Measurements from ENCODE around the gene RNF213.

RNF213 gene

GRCh38 chr17:80213643-80213975 lies 47.0 kb upstream of the RNF213 start:
- TF ChIP-seq EZH2phosphoT487 (IDR thresholded peaks at IDR 0.05; ENCODE audit: low read depth) = no peak
- TF ChIP-seq CTCF (IDR thresholded peaks at IDR 0.05; ENCODE audit: low read depth, low read length) = no peak
- Histone ChIP-seq H3K27me3 (ENCODE audit: low read depth, low read length) (no peaks in the 10 kb centered on the region), H2AFZ (ENCODE audit: low read depth, low read length) (no peak overlapping the region), H3K79me2 (ENCODE audit: low read length) (peaks cover 4% of the 10 kb centered on the region), H3K36me3 (replicated peaks; ENCODE audit: low read depth, low read length) (peaks cover 34% of the 10 kb centered on the region), H3K4me2 (ENCODE audit: low read length) (no peak overlapping the region), H3K4me1 (ENCODE audit: low read length) (no peaks in the 10 kb centered on the region), H3K27ac (ENCODE audit: low read length) (no peak overlapping the region), H3K9ac (ENCODE audit: low read length) (no peak overlapping the region), H3K9me3 (ENCODE audit: insufficient read depth, low read length) (no peaks in the 10 kb centered on the region), H3K4me3 (ENCODE audit: low read length) (no peak overlapping the region), H4K20me1 (ENCODE audit: insufficient read depth, low read length) (peaks cover 14% of the 10 kb centered on the region)

GRCh38 chr17:80214012-80214877 lies 46.4 kb upstream of the RNF213 start:
- no peaks in the 10 kb centered on the region for H3K9me3 ChIP-seq (ENCODE audit: insufficient read depth, low read length)
- no peak overlapping the region for H2AFZ ChIP-seq (ENCODE audit: low read depth, low read length)
- H3K79me2 ChIP-seq (ENCODE audit: low read length) = peaks cover 8% of the 10 kb centered on the region
- H4K20me1 ChIP-seq (ENCODE audit: insufficient read depth, low read length) = peaks cover 18% of the 10 kb centered on the region
- H3K4me1 ChIP-seq (ENCODE audit: low read length) = peaks cover 3% of the 10 kb centered on the region; the same call in 1 of the 2 replicates
- H3K4me2 ChIP-seq (ENCODE audit: low read length) = no peak overlapping the region
- no peaks in the 10 kb centered on the region for H3K27me3 ChIP-seq (ENCODE audit: low read depth, low read length)
- no peak overlapping the region for H3K4me3 ChIP-seq (ENCODE audit: low read length)
- TF ChIP-seq CTCF (IDR thresholded peaks at IDR 0.05; ENCODE audit: low read depth, low read length) (no peak), EZH2phosphoT487 (IDR thresholded peaks at IDR 0.05; ENCODE audit: low read depth) (no peak)
- H3K27ac ChIP-seq (ENCODE audit: low read length) = no peak overlapping the region
- peaks cover 35% of the 10 kb centered on the region for H3K36me3 ChIP-seq (replicated peaks; ENCODE audit: low read depth, low read length)
- no peak overlapping the region for H3K9ac ChIP-seq (ENCODE audit: low read length)

GRCh38 chr17:80214878-80215210 lies 45.8 kb upstream of the RNF213 start:
- no peak overlapping the region for H3K4me2 ChIP-seq (ENCODE audit: low read length)
- no peak overlapping the region for H3K27ac ChIP-seq (ENCODE audit: low read length)
- H3K4me3 ChIP-seq (ENCODE audit: low read length) = no peak overlapping the region
- peaks cover 4% of the 10 kb centered on the region; the same call in 1 of the 2 replicates for H3K4me1 ChIP-seq (ENCODE audit: low read length)
- H4K20me1 ChIP-seq (ENCODE audit: insufficient read depth, low read length) = peaks cover 18% of the 10 kb centered on the region
- peaks cover 14% of the 10 kb centered on the region for H3K79me2 ChIP-seq (ENCODE audit: low read length)
- no peaks in the 10 kb centered on the region for H3K9me3 ChIP-seq (ENCODE audit: insufficient read depth, low read length)
- H3K36me3 ChIP-seq (replicated peaks; ENCODE audit: low read depth, low read length) = peaks cover 32% of the 10 kb centered on the region
- no peaks in the 10 kb centered on the region for H3K27me3 ChIP-seq (ENCODE audit: low read depth, low read length)
- TF ChIP-seq CTCF (IDR thresholded peaks at IDR 0.05; ENCODE audit: low read depth, low read length) = no peak
- TF ChIP-seq EZH2phosphoT487 (IDR thresholded peaks at IDR 0.05; ENCODE audit: low read depth) = no peak
- no peak overlapping the region for H3K9ac ChIP-seq (ENCODE audit: low read length)
- H2AFZ ChIP-seq (ENCODE audit: low read depth, low read length) = no peak overlapping the region

GRCh38 chr17:80216473-80217456 lies 43.9 kb upstream of the RNF213 start:
- Histone ChIP-seq H3K36me3 (replicated peaks; ENCODE audit: low read depth, low read length) (peaks cover 27% of the 10 kb centered on the region), H3K4me2 (ENCODE audit: low read length) (no peak overlapping the region), H3K27ac (ENCODE audit: low read length) (no peak overlapping the region), H2AFZ (ENCODE audit: low read depth, low read length) (no peak overlapping the region), H4K20me1 (ENCODE audit: insufficient read depth, low read length) (peaks cover 18% of the 10 kb centered on the region), H3K9me3 (ENCODE audit: insufficient read depth, low read length) (no peaks in the 10 kb centered on the region), H3K4me1 (ENCODE audit: low read length) (peaks cover 7% of the 10 kb centered on the region; the same call in 1 of the 2 replicates), H3K4me3 (ENCODE audit: low read length) (no peak overlapping the region), H3K79me2 (ENCODE audit: low read length) (peaks cover 17% of the 10 kb centered on the region), H3K9ac (ENCODE audit: low read length) (no peak overlapping the region), H3K27me3 (ENCODE audit: low read depth, low read length) (no peaks in the 10 kb centered on the region)
- TF ChIP-seq EZH2phosphoT487 (IDR thresholded peaks at IDR 0.05; ENCODE audit: low read depth) (no peak), CTCF (IDR thresholded peaks at IDR 0.05; ENCODE audit: low read depth, low read length) (no peak)

All from OCI-LY3 (cell line).